ENCODE measurements around the gene EFCAB6.

DNA sequence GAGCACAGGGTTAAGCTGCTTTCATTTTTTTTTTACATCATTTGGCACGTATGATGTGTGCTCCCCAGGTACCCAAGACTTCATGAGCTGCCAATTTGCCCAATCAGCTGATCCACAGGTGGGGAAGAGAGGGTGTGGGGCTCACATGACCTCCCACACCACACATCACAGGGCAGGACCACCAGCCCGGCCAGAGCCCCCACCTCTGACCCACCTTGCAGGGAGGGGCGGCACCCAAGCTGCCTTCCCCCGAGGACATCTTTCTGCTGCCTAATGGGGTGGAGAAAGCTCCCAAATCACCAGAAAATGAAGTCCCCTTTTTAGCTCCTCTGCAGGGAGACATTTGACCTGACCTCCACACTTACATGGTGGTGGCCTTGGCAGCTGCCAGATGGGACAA lies 280.5 kb downstream of the EFCAB6 start:
- TF ChIP-seq, protein P1, sequence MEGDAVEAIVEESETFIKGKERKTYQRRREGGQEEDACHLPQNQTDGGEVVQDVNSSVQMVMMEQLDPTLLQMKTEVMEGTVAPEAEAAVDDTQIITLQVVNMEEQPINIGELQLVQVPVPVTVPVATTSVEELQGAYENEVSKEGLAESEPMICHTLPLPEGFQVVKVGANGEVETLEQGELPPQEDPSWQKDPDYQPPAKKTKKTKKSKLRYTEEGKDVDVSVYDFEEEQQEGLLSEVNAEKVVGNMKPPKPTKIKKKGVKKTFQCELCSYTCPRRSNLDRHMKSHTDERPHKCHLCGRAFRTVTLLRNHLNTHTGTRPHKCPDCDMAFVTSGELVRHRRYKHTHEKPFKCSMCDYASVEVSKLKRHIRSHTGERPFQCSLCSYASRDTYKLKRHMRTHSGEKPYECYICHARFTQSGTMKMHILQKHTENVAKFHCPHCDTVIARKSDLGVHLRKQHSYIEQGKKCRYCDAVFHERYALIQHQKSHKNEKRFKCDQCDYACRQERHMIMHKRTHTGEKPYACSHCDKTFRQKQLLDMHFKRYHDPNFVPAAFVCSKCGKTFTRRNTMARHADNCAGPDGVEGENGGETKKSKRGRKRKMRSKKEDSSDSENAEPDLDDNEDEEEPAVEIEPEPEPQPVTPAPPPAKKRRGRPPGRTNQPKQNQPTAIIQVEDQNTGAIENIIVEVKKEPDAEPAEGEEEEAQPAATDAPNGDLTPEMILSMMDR (conservative IDR thresholded peaks at IDR 0.05; ENCODE audit: low read length), result no peak
- TF ChIP-seq EZH2phosphoT487 (IDR thresholded peaks at IDR 0.05; ENCODE audit: borderline replicate concordance), result no peak
